H9 (cell line): ENCODE results near the gene PSMB3. TPM values are rescaled to one million over a fixed set of nuclear protein-coding genes. Genes with fewer than 3 reads are reported as not detected.
A peak's percentile ranks its signal among the peaks of the same experiment; 100 is the strongest.

Source experiments
- DNase-seq: peaks from one replicate; pipeline ENCODE4 v3.0.0-alpha.2; 2017
- H2AFZ ChIP-seq: one replicate; pipeline ENCODE4 v1.6.1; 2013; ENCODE audit warnings: mild to moderate bottlenecking, low read length, control low read depth, moderate library complexity
- H2AK5ac ChIP-seq: 2 replicates; pipeline ENCODE4 v1.6.1; 2013; ENCODE audit warnings: low read length, control low read depth, mixed read lengths; ENCODE audit not compliant: insufficient read length
- H2BK120ac ChIP-seq: one replicate; pipeline ENCODE4 v1.6.1; 2013; ENCODE audit warnings: low read depth, mild to moderate bottlenecking, low read length, control low read depth, inconsistent platforms; ENCODE audit not compliant: poor library complexity, severe bottlenecking
- H2BK12ac ChIP-seq: 2 replicates; pipeline ENCODE4 v1.6.1; 2013; ENCODE audit warnings: low read length, control low read depth, mixed read lengths, low read depth; ENCODE audit not compliant: insufficient read length
- H2BK15ac ChIP-seq: 2 replicates; pipeline ENCODE4 v1.6.1; 2013; ENCODE audit warnings: low read depth, low read length, control low read depth
- H2BK20ac ChIP-seq: one replicate; pipeline ENCODE4 v1.6.1; 2013; ENCODE audit warnings: low read depth, mild to moderate bottlenecking, low read length, control low read depth, inconsistent platforms; ENCODE audit not compliant: poor library complexity, severe bottlenecking
- H2BK5ac ChIP-seq: 2 replicates; pipeline ENCODE4 v1.6.1; 2013; ENCODE audit warnings: low read length, control low read depth, mixed read lengths; ENCODE audit not compliant: insufficient read length
- H3K14ac ChIP-seq: 2 replicates; pipeline ENCODE4 v1.6.1; 2013; ENCODE audit warnings: low read length, control low read depth; ENCODE audit not compliant: insufficient read depth
- H3K18ac ChIP-seq: 2 replicates; pipeline ENCODE4 v1.6.1; 2013; ENCODE audit warnings: low read depth, mild to moderate bottlenecking, mixed read lengths, low read length, control low read depth; ENCODE audit not compliant: insufficient read length
- H3K23ac ChIP-seq: 2 replicates; pipeline ENCODE4 v1.6.1; 2013; ENCODE audit warnings: low read length, control low read depth, mixed read lengths, low read depth; ENCODE audit not compliant: insufficient read length
- H3K23me2 ChIP-seq: 2 replicates; pipeline ENCODE4 v1.6.1; 2013; ENCODE audit warnings: low read depth, mild to moderate bottlenecking, mixed read lengths, low read length, control low read depth; ENCODE audit not compliant: insufficient read length, poor library complexity, severe bottlenecking
- H3K27ac ChIP-seq: 2 replicates; pipeline ENCODE4 v1.5.1; 2013; ENCODE audit warnings: low read length, control low read depth, mixed read lengths, low read depth; ENCODE audit not compliant: insufficient read length
- H3K27me3 ChIP-seq: 2 replicates; pipeline ENCODE4 v1.6.1; 2013; ENCODE audit warnings: low read length, control low read depth, inconsistent platforms; ENCODE audit not compliant: insufficient read depth
- H3K4ac ChIP-seq: 2 replicates; pipeline ENCODE4 v1.6.1; 2013; ENCODE audit warnings: low read depth, mild to moderate bottlenecking, control low read depth, inconsistent platforms, low read length, moderate library complexity
- H3K4me1 ChIP-seq: 2 replicates; pipeline ENCODE4 v1.6.1; 2013; ENCODE audit warnings: low read length, control low read depth, inconsistent platforms; ENCODE audit not compliant: insufficient read depth
- H3K4me2 ChIP-seq: 2 replicates; pipeline ENCODE4 v1.6.1; 2013; ENCODE audit warnings: low read length, control low read depth, mixed read lengths; ENCODE audit not compliant: insufficient read length, insufficient read depth
- H3K56ac ChIP-seq: 2 replicates; pipeline ENCODE4 v1.6.1; 2013; ENCODE audit warnings: low read depth, mild to moderate bottlenecking, mixed read lengths, low read length, control low read depth; ENCODE audit not compliant: insufficient read length
- H3K79me1 ChIP-seq: 2 replicates; pipeline ENCODE4 v1.6.1; 2013; ENCODE audit warnings: low read depth, mild to moderate bottlenecking, moderate library complexity, low read length, control low read depth, inconsistent platforms; ENCODE audit not compliant: insufficient read depth, poor library complexity, severe bottlenecking
- H3K79me2 ChIP-seq: 2 replicates; pipeline ENCODE4 v1.6.1; 2013; ENCODE audit warnings: low read length, control low read depth, inconsistent platforms; ENCODE audit not compliant: insufficient read depth
- H3K9ac ChIP-seq: 2 replicates; pipeline ENCODE4 v1.6.1; 2013; ENCODE audit warnings: low read length, control low read depth, mixed read lengths; ENCODE audit not compliant: insufficient read length; ENCODE audit errors: extremely low read depth
- H3K9me3 ChIP-seq: one replicate; pipeline ENCODE4 v1.6.1; 2013; ENCODE audit warnings: low read depth, low read length, inconsistent platforms; ENCODE audit not compliant: control insufficient read depth
- H3T11ph ChIP-seq: one replicate; pipeline ENCODE4 v1.6.1; 2013; ENCODE audit warnings: mild to moderate bottlenecking, low read length, control low read depth, inconsistent platforms
- H4K20me1 ChIP-seq: one replicate; pipeline ENCODE4 v1.6.1; 2013; ENCODE audit not compliant: control insufficient read depth, insufficient read length, insufficient read depth
- H4K5ac ChIP-seq: 2 replicates; pipeline ENCODE4 v1.6.1; 2013; ENCODE audit warnings: low read depth, mild to moderate bottlenecking, mixed read lengths, low read length, control low read depth; ENCODE audit not compliant: insufficient read length
- H4K8ac ChIP-seq: replicated peaks from 2 replicates; pipeline ENCODE4 v1.6.1; 2013; ENCODE audit warnings: low read length, control low read depth, mixed read lengths, low read depth; ENCODE audit not compliant: insufficient read length
- H4K91ac ChIP-seq: 2 replicates; pipeline ENCODE4 v1.6.1; 2013; ENCODE audit warnings: low read depth, mild to moderate bottlenecking, moderate library complexity, mixed read lengths, low read length, control low read depth; ENCODE audit not compliant: insufficient read length
- H3K27ac Mint-ChIP-seq, 3 experiments: 2 replicates in 2 of 3; 3 replicates in 1 of 3; pipeline ENCODE4 v1.8.0; 2020 to 2021; ENCODE audit warnings: mixed read lengths in 3 of 3, mild to moderate bottlenecking in 1 of 3, moderate library complexity in 1 of 3
- H3K27me3 Mint-ChIP-seq: 2 replicates; pipeline ENCODE4 v1.8.0; 2021; ENCODE audit warnings: low read depth, mild to moderate bottlenecking, moderate library complexity, mixed read lengths
- H3K36me3 Mint-ChIP-seq, 3 experiments: 2 replicates in 2 of 3; 3 replicates in 1 of 3; pipeline ENCODE4 v1.8.0; 2020 to 2021; ENCODE audit warnings: low read depth in 3 of 3, mixed read lengths in 3 of 3; ENCODE audit not compliant: insufficient read depth in 1 of 3
- H3K4me1 Mint-ChIP-seq, 2 experiments: 2 replicates each; pipeline ENCODE4 v1.8.0; 2020; ENCODE audit warnings: mixed read lengths in 2 of 2
- H3K4me3 Mint-ChIP-seq, 2 experiments: 2 replicates in 1 of 2; 3 replicates in 1 of 2; pipeline ENCODE4 v1.8.0; 2020 to 2021; ENCODE audit warnings: mild to moderate bottlenecking in 2 of 2, mixed read lengths in 2 of 2, moderate library complexity in 1 of 2
- H3K9me3 Mint-ChIP-seq, 2 experiments: 2 replicates in 1 of 2; 3 replicates in 1 of 2; pipeline ENCODE4 v1.8.0; 2020; ENCODE audit warnings: mild to moderate bottlenecking in 2 of 2, mixed read lengths in 2 of 2, moderate library complexity in 1 of 2
- WGBS: extraction: QIAGEN DNeasy Blood & Tissue Kit; methylation state at CpG from one replicate; pipeline ENCODE4 v1.1.7; 2013; ENCODE audit warnings: missing lambda C conversion rate, low lambda C conversion rate, mixed read lengths; ENCODE audit not compliant: insufficient read length; ENCODE audit errors: extremely low coverage; 5-methylcytosine and 5-hydroxymethylcytosine counted together
- total RNA-seq: library from RNA; stranded (reverse); gene quantifications from 2 replicates; pipeline ENCODE4 v1.2.1, GENCODE V29; 2021
- TF ChIP-seq, protein P1 (sequence below): fragments of 200-600 bp; sonication (generic); conservative IDR thresholded peaks from 3 replicates; pipeline ENCODE4 v1.8.0; 2021; ENCODE audit warnings: antibody characterized with exemption, mild to moderate bottlenecking

PSMB3 gene
- total RNA-seq, 1 experiment from 2014 or later, result 242 TPM

DNA sequence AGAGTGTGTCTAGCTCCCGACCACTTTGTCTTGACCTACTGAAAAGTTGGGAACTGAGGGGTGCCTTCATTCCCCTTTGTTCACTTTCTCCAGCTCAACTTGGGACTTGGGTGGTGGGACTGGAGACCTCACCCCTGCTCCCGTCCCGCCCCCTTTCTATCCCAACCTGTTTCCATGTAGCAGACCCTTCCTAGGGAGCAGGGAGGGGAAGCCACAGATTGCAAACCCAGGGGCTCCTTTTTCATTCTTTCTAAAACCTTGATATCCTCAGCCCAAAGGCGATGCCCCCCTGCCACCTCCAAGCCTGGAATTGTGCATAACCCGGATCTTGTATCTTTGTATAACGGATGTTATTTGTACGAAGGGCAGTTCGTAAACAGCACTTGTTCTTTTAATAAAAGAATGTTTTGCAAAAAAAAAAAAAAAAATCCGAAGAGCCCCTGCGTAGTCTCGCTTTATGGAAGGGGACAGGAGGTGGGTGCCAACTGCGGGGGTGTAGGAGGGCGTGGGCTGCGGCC, 23.1 kb upstream of the PSMB3 start:
- Histone ChIP-seq H2AFZ (no peak overlapping the region), H2BK15ac (no peak overlapping the region), H4K5ac (no peak overlapping the region), H3K23ac (no peak overlapping the region), H3K18ac (no peak overlapping the region), H3K79me1 (no peaks in the 10 kb centered on the region), H3K27ac (no peak overlapping the region), H2BK12ac (no peak overlapping the region), H3K14ac (no peak overlapping the region; the same call in 1 of the 2 replicates), H2AK5ac (no peak overlapping the region), H3T11ph (no peak overlapping the region), H3K56ac (no peak overlapping the region), H4K8ac (no peak overlapping the region), H3K4me1 (peaks cover 2% of the 10 kb centered on the region; the same call in 1 of the 2 replicates), H3K79me2 (no peaks in the 10 kb centered on the region), H3K9me3 (no peaks in the 10 kb centered on the region), H2BK5ac (no peak overlapping the region), H3K23me2 (peaks cover 5% of the 10 kb centered on the region), H2BK20ac (no peak overlapping the region), H4K91ac (no peak overlapping the region), H4K20me1 (no peaks in the 10 kb centered on the region), H3K27me3 (peaks cover 5% of the 10 kb centered on the region; the same call in 1 of the 2 replicates), H3K4ac (no peak overlapping the region), H3K4me2 (peak overlapping the region; percentile 23), H2BK120ac (no peak overlapping the region), H3K9ac (no peak overlapping the region)
- no peak overlapping the region for H3K27ac Mint-ChIP-seq
- peaks cover 32% of the 10 kb centered on the region for H3K27me3 Mint-ChIP-seq
- TF ChIP-seq, protein P1, sequence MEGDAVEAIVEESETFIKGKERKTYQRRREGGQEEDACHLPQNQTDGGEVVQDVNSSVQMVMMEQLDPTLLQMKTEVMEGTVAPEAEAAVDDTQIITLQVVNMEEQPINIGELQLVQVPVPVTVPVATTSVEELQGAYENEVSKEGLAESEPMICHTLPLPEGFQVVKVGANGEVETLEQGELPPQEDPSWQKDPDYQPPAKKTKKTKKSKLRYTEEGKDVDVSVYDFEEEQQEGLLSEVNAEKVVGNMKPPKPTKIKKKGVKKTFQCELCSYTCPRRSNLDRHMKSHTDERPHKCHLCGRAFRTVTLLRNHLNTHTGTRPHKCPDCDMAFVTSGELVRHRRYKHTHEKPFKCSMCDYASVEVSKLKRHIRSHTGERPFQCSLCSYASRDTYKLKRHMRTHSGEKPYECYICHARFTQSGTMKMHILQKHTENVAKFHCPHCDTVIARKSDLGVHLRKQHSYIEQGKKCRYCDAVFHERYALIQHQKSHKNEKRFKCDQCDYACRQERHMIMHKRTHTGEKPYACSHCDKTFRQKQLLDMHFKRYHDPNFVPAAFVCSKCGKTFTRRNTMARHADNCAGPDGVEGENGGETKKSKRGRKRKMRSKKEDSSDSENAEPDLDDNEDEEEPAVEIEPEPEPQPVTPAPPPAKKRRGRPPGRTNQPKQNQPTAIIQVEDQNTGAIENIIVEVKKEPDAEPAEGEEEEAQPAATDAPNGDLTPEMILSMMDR, result no peak
- peaks cover 18 to 35% of the 10 kb centered on the region in 2 experiments for H3K4me1 Mint-ChIP-seq
- WGBS, result no CpG with 5 or more reads among the region's 14 CpGs
- DNase-seq, result no peak
- H3K36me3 Mint-ChIP-seq, result peaks cover 3 to 22% (median 19%) of the 10 kb centered on the region in 3 experiments; a peak in 6 of 7 replicates
- H3K4me3 Mint-ChIP-seq, result peak overlapping the region; percentile 63 to 76
- H3K9me3 Mint-ChIP-seq, result no peaks in the 10 kb centered on the region; a peak in 1 of 5 replicates
